KOPT-K1 (cell line): ENCODE results near the gene XXYLT1.

ENCODE experiments used
- H3K27ac ChIP-seq: fragments of 200-600 bp; sonication (generic); 2 replicates; pipeline ENCODE4 v1.5.1; 2016; ENCODE audit warnings: antibody characterized with exemption, mild to moderate bottlenecking, low read depth, low read length; ENCODE audit not compliant: poor library complexity, severe bottlenecking
- H3K36me3 ChIP-seq: fragments of 200-600 bp; sonication (generic); 2 replicates; pipeline ENCODE4 v1.5.1; 2017; ENCODE audit warnings: antibody characterized with exemption, mild to moderate bottlenecking, low read length, moderate library complexity; ENCODE audit not compliant: insufficient read depth
- H3K9me3 ChIP-seq: fragments of 200-600 bp; sonication (generic); 2 replicates; pipeline ENCODE4 v1.5.1; 2017; ENCODE audit warnings: antibody characterized with exemption, low read length, mild to moderate bottlenecking; ENCODE audit not compliant: insufficient read depth, poor library complexity, severe bottlenecking

XXYLT1 gene

DNA sequence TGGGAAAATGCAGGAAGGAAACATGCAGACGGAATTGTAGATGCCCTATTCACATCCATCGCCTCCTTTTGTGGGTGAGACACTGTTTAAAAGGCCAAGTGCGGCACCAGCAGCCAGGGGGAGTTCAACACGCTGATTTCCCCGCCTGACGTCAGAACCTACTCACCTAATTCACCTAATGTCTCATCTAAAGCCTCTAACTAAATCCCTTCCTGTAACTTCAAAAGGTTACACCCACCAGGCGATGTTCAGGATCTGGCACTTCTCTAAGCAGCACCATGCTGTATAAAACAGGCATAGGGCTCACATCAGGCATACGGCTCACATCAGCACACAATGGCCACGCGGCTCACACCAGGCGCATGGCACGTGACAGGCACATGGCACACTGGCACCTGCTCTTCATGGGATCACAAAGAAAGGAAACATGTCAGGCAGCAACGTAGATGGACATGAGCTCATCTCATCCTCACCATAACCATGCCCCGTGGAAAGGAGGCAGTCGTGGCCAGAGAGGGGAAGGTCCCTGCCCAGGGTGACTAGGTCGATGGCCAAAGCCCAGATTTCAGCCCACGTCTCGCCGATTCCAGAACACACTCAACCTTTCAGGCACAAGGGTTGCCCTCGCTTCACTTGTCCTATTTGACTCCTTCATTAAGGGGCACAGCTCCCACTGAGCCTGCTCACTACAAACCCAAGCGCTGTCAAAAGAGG is 21.7 kb downstream of the XXYLT1 start:
- no peak overlapping the region for H3K27ac ChIP-seq
- H3K36me3 ChIP-seq: peaks cover 10% of the 10 kb centered on the region; the same call in 1 of the 2 replicates
- H3K9me3 ChIP-seq: no peaks in the 10 kb centered on the region

DNA sequence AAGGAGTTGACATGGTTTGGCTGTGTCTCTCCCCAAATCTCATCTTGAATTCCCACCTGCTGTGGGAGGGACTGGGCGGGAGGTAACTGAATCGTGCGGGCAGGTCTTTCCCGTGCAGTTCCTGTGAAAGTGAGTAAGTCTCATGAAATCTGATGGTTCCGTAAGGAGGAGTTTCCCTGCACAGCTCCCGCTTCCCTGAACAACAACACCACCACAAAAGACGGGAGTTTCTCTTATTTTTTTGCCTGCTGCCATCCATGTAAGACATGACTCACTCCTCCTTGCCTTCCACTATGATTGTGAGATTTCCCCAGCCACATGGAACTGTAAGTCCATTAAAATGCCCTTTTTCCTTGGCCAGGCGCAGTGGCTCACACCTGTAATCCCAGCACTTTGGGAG is 22.7 kb downstream of the XXYLT1 start:
- Histone ChIP-seq H3K36me3 (peaks cover 10% of the 10 kb centered on the region; the same call in 1 of the 2 replicates), H3K27ac (no peak overlapping the region), H3K9me3 (no peaks in the 10 kb centered on the region)

- Histone ChIP-seq H3K27ac (no peak overlapping the region), H3K36me3 (peaks cover 10% of the 10 kb centered on the region; the same call in 1 of the 2 replicates), H3K9me3 (no peaks in the 10 kb centered on the region)
Measured at GRCh38 chr3:195247863-195248189, 23.1 kb downstream of the XXYLT1 start.

DNA sequence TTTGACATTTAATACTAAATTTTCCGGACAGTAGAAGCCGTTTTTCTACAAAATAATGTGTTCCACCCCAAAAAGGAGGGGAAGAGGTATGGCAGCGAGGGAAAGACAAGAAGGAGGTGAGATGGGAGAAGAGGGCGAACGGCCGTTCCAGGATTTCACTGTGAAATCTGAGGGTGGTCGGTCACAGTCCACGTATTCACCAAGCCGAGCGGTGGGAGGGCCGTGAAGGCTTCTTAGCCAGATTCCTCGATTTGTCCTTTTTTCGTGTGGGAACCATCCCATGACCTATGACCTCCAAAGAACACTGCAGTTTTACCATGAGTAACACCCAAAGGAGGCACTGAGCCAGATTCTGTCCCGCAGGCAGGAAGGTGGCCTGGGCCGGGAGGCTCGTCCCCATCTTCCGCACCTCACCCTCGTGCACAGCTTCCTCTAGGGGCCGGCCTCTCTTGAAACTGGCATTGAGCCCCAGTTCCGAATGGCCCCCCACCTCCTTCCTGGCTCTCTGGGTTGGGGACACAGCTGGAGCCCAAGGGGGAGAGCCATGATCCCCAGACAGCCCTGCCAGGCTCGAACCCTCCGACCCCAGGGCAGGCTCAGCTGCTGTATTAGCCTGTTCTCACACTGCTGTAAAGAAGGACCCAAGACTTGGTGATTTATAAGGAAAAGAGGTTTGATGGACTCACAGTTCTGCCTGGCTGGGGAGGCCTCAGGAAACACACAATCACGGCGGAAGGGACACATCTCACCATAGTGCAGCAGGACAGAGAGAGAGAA is 23.7 kb downstream of the XXYLT1 start:
- H3K9me3 ChIP-seq: no peaks in the 10 kb centered on the region
- peaks cover 10% of the 10 kb centered on the region; the same call in 1 of the 2 replicates for H3K36me3 ChIP-seq
- H3K27ac ChIP-seq: no peak overlapping the region

GRCh38 chr3:195246581-195246995 is 24.4 kb downstream of the XXYLT1 start:
- Histone ChIP-seq H3K9me3 (no peaks in the 10 kb centered on the region), H3K27ac (no peak overlapping the region), H3K36me3 (peaks cover 10% of the 10 kb centered on the region; the same call in 1 of the 2 replicates)

DNA sequence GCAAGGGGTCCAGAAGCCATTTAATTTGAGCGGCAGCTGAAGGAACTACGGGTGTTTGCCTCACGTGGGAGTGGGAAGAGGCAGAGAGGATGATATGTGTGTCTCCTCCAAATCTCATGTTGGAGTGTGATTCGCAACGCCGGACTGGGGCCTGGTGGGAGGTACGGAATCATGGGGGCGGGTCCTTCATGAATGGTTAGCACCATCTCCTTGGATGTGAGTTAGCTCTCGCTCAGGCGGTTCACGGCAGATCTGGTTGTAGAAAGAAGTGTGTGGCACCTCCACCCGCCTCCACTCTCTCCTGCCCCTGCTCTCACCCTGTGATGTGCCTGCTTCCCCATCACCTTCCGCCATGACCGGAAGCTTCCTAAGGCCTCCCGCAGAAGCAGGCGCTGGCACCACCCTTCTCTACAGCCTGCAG is 25.4 kb downstream of the XXYLT1 start:
- H3K9me3 ChIP-seq: no peaks in the 10 kb centered on the region
- no peak overlapping the region for H3K27ac ChIP-seq
- H3K36me3 ChIP-seq: peaks cover 10% of the 10 kb centered on the region; the same call in 1 of the 2 replicates

DNA sequence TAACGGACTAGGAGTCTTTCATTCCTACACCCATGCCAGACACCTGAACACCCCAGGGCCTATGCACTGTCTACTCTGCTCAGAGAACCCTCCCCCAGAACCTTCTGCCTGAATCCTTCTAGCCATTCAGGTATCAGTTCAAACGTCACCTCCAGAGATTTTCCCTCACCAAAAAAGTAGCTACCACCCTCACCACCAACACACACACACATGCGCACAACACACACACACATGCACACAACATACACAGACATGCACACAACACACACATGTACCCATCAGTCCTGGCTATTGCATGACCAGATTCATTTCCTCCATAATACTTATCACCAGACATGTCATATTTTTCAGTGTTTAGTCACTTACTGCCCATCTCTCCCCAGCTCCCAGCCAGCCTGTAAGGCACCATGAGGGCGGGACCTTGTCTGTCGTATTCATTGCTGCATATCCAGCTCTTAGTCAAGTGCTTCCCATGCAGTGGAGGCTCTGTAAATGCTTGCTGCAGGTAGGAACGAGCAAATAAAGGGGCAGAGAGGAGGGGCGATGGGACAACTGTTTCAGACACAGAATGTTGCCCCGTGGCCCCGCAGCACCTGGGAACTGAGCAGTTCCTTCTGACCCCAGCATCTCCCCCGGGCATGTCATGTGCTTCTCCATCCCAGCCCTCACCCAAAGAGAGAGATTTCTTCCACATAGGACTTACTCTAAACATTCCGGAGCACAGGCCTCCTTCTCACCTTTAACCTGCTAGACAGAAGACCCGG is 29.2 kb downstream of the XXYLT1 start:
- Histone ChIP-seq H3K9me3 (peaks cover 6% of the 10 kb centered on the region), H3K27ac (no peak overlapping the region), H3K36me3 (no peaks in the 10 kb centered on the region; the same call in 1 of the 2 replicates)

- H3K9me3 ChIP-seq: peaks cover 11% of the 10 kb centered on the region
- H3K27ac ChIP-seq: no peak overlapping the region
- H3K36me3 ChIP-seq: no peaks in the 10 kb centered on the region; the same call in 1 of the 2 replicates
Measured at GRCh38 chr3:195240939-195241338, 30.0 kb downstream of the XXYLT1 start.

DNA sequence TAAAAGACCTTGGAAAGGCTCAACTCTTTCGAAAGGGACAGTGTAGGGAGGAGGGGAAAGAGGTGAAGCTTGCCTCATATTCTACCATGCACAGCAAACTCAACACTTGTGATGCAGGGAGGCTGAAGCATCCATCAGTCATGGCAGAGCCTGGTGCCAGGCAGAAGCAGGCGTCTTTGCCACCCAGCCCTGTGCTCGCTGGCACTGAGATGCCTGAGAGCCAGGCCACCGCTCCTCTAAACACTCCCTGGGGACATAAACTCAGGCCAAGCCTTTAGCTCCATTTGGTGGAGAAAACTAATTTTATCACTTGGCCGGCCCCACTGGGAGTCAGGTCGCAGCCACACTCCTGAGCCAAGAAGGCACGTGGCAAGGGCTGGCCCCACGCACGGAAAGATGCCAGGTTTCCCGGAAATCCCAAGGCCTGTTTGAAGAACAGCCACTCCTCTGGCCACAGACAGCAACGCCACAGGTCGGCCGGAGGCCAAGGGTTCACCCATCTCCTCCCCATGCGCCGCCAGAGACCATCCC is 30.7 kb downstream of the XXYLT1 start:
- H3K27ac ChIP-seq: no peak overlapping the region
- H3K36me3 ChIP-seq: peaks cover 3% of the 10 kb centered on the region; the same call in 1 of the 2 replicates
- H3K9me3 ChIP-seq: peaks cover 11% of the 10 kb centered on the region

DNA sequence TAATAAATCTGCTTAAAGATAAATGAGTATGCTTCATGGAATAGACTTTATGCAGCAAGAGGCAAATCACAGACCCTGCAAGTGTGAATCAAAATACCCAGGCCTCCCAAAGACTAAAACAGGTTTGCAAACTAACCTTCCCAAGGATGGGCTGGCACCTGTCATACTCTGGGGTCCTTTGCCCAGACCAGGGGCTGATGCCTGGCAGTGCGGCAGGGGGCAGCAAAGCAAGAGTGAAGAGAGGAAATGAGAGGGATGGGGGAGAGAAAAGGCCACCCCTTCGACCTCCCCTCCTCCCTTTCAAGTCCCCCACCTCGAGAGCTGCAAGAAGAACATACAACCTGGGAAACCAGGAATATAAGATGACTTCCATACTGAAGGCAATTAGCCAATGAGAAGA is 31.8 kb downstream of the XXYLT1 start:
- H3K27ac ChIP-seq: no peak overlapping the region

DNA sequence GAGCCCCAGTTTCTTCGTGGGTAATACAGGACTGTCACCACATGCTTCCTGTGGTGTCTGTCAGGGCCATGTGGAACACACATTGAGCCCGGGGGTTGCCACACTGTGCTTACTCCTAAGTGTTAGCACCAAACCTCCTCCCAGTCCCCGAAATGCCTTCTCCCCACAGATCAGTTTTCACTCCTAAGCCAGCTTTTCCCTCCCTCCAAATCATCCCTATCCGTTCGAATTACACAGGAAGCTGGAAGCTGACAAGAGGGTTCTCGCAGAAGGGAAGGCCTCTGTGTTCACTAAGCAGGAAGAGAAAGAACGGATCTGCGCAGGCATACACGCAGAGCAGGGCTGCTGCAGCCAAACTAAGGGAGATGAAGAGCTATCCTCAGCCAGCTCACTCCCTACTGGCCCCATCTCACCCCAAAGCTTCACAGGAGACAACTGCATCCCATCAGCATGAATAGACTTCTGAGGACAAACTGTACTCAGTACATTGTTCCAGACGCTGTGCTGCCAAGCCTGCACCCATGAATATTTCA is 32.3 kb downstream of the XXYLT1 start:
- peaks cover 4% of the 10 kb centered on the region; the same call in 1 of the 2 replicates for H3K36me3 ChIP-seq
- H3K27ac ChIP-seq: no peak overlapping the region
- peaks cover 11% of the 10 kb centered on the region for H3K9me3 ChIP-seq

More for the DNA sequence above, 31.8 kb downstream of the XXYLT1 start:
- Histone ChIP-seq H3K9me3 (peaks cover 11% of the 10 kb centered on the region), H3K36me3 (peaks cover 4% of the 10 kb centered on the region; the same call in 1 of the 2 replicates)

- peaks cover 4% of the 10 kb centered on the region; the same call in 1 of the 2 replicates for H3K36me3 ChIP-seq
- H3K9me3 ChIP-seq: peaks cover 11% of the 10 kb centered on the region
- no peak overlapping the region for H3K27ac ChIP-seq
Measured at GRCh38 chr3:195238081-195238571, 32.8 kb downstream of the XXYLT1 start.

DNA sequence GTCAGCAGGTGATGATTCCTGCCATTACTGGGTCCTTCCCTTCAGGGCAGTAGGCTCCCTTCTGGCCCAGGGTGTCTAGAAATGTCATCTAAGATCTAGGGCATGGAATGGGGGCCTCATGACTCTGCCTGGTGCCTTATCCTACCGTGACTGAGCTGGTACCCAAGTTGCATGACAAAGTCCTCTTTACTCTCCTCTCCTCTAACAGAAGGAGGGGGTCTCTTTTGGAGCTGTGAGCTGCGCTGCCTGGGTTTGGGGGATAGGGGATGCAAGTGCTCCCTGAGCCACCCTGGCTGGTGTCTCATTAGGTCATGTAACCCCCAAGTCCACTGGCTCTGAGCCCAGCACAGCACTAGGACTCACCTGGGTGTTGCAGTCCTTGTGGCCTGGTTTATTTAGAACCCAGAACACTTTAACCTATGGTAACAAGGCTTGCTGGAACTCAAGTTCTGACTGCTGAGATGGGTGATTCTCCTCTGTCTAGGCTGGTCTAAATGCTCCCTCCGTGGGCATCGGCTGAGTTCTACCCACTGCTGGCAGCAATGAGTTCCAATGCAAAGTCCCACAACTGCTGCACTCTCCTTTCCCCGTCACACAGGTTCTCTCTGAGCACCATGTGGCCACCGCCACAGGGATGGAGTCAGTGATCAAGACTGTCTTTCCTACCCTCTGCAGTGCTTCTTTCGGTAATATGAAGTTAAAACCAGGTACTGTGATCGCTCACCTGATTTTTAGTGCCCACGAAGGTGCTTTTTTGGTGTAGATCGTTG is 34.0 kb downstream of the XXYLT1 start:
- Histone ChIP-seq H3K27ac (no peak overlapping the region), H3K36me3 (0 out of 2 replicates have a peak, but pooled peaks cover 4% of the 10 kb centered on the region), H3K9me3 (peaks cover 11% of the 10 kb centered on the region)
